ENCODE results near the gene ALAD. TPM values are rescaled to one million over a fixed set of nuclear protein-coding genes. Genes with fewer than 3 reads are reported as not detected.

Gene ALAD
- total and polyA plus RNA-seq, 2 of the 13 experiments (the other 11 are each of a cell fraction or from before 2014, with no cell fraction given): 21.8 to 30.1 TPM

- TF ChIP-seq BRD4 (CRISPR knock-in tag; IDR thresholded peaks at IDR 0.05) (no peak), ZFP90 (CRISPR knock-in tag; IDR thresholded peaks at IDR 0.05; ENCODE audit: borderline replicate concordance) (no peak), ZNF256 (CRISPR knock-in tag; conservative IDR thresholded peaks at IDR 0.05) (no peak), JUN (CRISPR knock-in tag; IDR thresholded peaks at IDR 0.05) (no peak)
Measured at GRCh38 chr9:113360242-113360842, 40.7 kb downstream of the ALAD start (continued).

DNA sequence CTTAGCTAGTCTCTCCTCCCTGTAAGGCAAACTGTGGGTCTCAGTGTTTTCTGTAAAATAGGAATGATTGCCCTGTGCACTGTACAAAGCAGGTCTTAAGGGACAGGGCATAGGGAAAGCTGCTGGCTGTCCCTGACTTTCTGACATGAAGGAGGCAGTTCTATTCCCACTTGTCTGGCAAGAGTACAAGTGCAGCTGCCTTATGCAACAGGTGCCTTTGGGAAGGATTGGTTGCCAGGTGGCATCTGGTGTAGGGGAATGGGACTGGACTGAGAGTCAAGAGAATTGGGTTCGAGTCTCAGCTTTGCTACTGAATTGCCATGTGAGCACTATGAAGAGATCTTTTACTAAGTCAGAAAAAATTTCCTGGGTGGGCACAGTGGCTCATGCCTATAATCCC is 41.7 kb downstream of the ALAD start:
- H3K79me2 ChIP-seq (ENCODE audit: insufficient read depth, low read length): no peaks in the 10 kb centered on the region
- no peak overlapping the region for H3K9ac ChIP-seq (ENCODE audit: insufficient read depth, low read depth, low read length)
- in situ Hi-C loops (cut with HindIII; ENCODE audit: extremely low pct_ligation_motif_present, low pct_unique_long_range_greater_than_20kb) (no loop called here), intact Hi-C loops (cut with micrococcal nuclease; ENCODE audit: unreplicated experiment) (loop anchor here (5.0 kb wide), 1 partner anchor 298 kb away; no protein-coding TSS in a partner anchor)
- BruUV-seq (replicated peaks): no TSS peak
- no peak overlapping the region for H3K4me3 ChIP-seq (replicated peaks in 1 of 3; ENCODE audit: insufficient read depth in 1 of 3, low read depth in 2 of 3, low read length in 3 of 3)
- no peaks in the 10 kb centered on the region for H4K20me1 ChIP-seq (ENCODE audit: insufficient read depth, low read length)
- ChIA-PET CTCF (ENCODE audit: low intra/inter-chr PET ratio, low total read pairs) (no interaction called here), POLR2A (interaction anchor here (1.0 kb wide), 1 partner anchor 51 kb away, joined by 4 read pairs; the partner anchor contains the start of genes C9orf43 and POLE3)
- FAIRE-seq (no peak), DNase-seq (ENCODE audit: low spot score) (no peak), ATAC-seq (no peak)
- H3K9me3 ChIP-seq (ENCODE audit: low read length): no peaks in the 10 kb centered on the region
- 0% methylated on average over 1 of the region's 1 CpG for WGBS (ENCODE audit: low lambda C conversion rate)
- no peak overlapping the region for H3K27ac ChIP-seq (ENCODE audit: extremely low read length, insufficient read depth, low read length)
- peaks cover 9% of the 10 kb centered on the region for H3K4me1 ChIP-seq (ENCODE audit: insufficient read depth, low read length)
- H2AFZ ChIP-seq (ENCODE audit: low read length): no peak overlapping the region
- TF ChIP-seq NRL (CRISPR knock-in tag; IDR thresholded peaks at IDR 0.05; ENCODE audit: borderline replicate concordance) (no peak), ZNF570 (CRISPR knock-in tag; IDR thresholded peaks at IDR 0.05; ENCODE audit: borderline replicate concordance) (no peak), STAT5B (CRISPR knock-in tag; IDR thresholded peaks at IDR 0.05) (no peak), SRSF1 (optimal IDR thresholded peaks at IDR 0.05; ENCODE audit: low read depth, low read length) (no peak), SPEN (CRISPR knock-in tag; IDR thresholded peaks at IDR 0.05; ENCODE audit: low read depth) (no peak), ISL2 (CRISPR knock-in tag; IDR thresholded peaks at IDR 0.05) (no peak), MZF1 (CRISPR knock-in tag; IDR thresholded peaks at IDR 0.05; ENCODE audit: borderline replicate concordance) (no peak), HNRNPLL (IDR thresholded peaks at IDR 0.05; ENCODE audit: low read depth, low read length, poor library complexity, severe bottlenecking) (no peak), ZMAT5 (CRISPR knock-in tag; IDR thresholded peaks at IDR 0.05; ENCODE audit: borderline replicate concordance, low read depth) (no peak), SNAI1 (CRISPR knock-in tag; IDR thresholded peaks at IDR 0.05; ENCODE audit: borderline replicate concordance) (no peak), SSRP1 (CRISPR knock-in tag; IDR thresholded peaks at IDR 0.05) (no peak), WIZ (CRISPR knock-in tag; IDR thresholded peaks at IDR 0.05) (no peak), PRPF4 (IDR thresholded peaks at IDR 0.05; ENCODE audit: low read depth, low read length, poor library complexity, severe bottlenecking) (no peak), MYNN (CRISPR knock-in tag; IDR thresholded peaks at IDR 0.05; ENCODE audit: low read depth) (no peak), ZNF17 (CRISPR knock-in tag; IDR thresholded peaks at IDR 0.05) (no peak)
- TF ChIP-seq, protein P1, sequence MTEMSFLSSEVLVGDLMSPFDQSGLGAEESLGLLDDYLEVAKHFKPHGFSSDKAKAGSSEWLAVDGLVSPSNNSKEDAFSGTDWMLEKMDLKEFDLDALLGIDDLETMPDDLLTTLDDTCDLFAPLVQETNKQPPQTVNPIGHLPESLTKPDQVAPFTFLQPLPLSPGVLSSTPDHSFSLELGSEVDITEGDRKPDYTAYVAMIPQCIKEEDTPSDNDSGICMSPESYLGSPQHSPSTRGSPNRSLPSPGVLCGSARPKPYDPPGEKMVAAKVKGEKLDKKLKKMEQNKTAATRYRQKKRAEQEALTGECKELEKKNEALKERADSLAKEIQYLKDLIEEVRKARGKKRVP (CRISPR knock-in tag; IDR thresholded peaks at IDR 0.05): no peak
- TF ChIP-seq, protein P2, sequence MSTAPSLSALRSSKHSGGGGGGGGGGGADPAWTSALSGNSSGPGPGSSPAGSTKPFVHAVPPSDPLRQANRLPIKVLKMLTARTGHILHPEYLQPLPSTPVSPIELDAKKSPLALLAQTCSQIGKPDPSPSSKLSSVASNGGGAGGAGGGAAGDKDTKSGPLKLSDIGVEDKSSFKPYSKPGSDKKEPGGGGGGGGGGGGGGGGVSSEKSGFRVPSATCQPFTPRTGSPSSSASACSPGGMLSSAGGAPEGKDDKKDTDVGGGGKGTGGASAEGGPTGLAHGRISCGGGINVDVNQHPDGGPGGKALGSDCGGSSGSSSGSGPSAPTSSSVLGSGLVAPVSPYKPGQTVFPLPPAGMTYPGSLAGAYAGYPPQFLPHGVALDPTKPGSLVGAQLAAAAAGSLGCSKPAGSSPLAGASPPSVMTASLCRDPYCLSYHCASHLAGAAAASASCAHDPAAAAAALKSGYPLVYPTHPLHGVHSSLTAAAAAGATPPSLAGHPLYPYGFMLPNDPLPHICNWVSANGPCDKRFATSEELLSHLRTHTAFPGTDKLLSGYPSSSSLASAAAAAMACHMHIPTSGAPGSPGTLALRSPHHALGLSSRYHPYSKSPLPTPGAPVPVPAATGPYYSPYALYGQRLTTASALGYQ (CRISPR knock-in tag; IDR thresholded peaks at IDR 0.05): no peak
- peaks cover 0 to 6% of the 10 kb centered on the region in 2 experiments; a peak in 2 of 5 replicates for H3K27me3 ChIP-seq (ENCODE audit: control insufficient read depth in 1 of 2, insufficient read depth in 2 of 2, low read length in 2 of 2)
- H3K4me2 ChIP-seq (ENCODE audit: low read depth, low read length): no peak overlapping the region
- no peaks in the 10 kb centered on the region for H3K36me3 ChIP-seq (replicated peaks in 1 of 2; ENCODE audit: control insufficient read depth in 1 of 2, insufficient read depth in 2 of 2, low read length in 2 of 2)

Data from HepG2 (cell line).